ENCODE data around the gene CFAP221.
A peak's percentile ranks its signal among the peaks of the same experiment; 100 is the strongest.

CFAP221 gene

GRCh38 chr2:119650206-119650605 is 106.0 kb downstream of the CFAP221 start:
- H3K27me3 Mint-ChIP-seq = peaks cover 15 to 22% of the 10 kb centered on the region in 2 donors
- peaks cover 0 to 7% of the 10 kb centered on the region in 2 donors for H3K36me3 Mint-ChIP-seq
- H3K4me1 Mint-ChIP-seq = peaks cover 10 to 13% of the 10 kb centered on the region in 2 donors
- ATAC-seq (replicated peaks) = no peak
- DNase-seq = no peak
- no peak overlapping the region for H3K4me3 Mint-ChIP-seq
- peaks cover 4 to 9% of the 10 kb centered on the region in 2 donors for H3K9me3 Mint-ChIP-seq
- no peak overlapping the region for H3K27ac Mint-ChIP-seq

- H3K4me3 Mint-ChIP-seq = no peak overlapping the region
- peaks cover 10 to 13% of the 10 kb centered on the region in 2 donors for H3K4me1 Mint-ChIP-seq
- DNase-seq (no peak), ATAC-seq (replicated peaks) (no peak)
- H3K9me3 Mint-ChIP-seq = peaks cover 4 to 9% of the 10 kb centered on the region in 2 donors
- H3K27ac Mint-ChIP-seq = no peak overlapping the region
- peaks cover 18 to 22% of the 10 kb centered on the region in 2 donors for H3K27me3 Mint-ChIP-seq
- peaks cover 0 to 7% of the 10 kb centered on the region in 2 donors for H3K36me3 Mint-ChIP-seq
Observed at GRCh38 chr2:119650846-119651370, 106.7 kb downstream of the CFAP221 start.

DNA sequence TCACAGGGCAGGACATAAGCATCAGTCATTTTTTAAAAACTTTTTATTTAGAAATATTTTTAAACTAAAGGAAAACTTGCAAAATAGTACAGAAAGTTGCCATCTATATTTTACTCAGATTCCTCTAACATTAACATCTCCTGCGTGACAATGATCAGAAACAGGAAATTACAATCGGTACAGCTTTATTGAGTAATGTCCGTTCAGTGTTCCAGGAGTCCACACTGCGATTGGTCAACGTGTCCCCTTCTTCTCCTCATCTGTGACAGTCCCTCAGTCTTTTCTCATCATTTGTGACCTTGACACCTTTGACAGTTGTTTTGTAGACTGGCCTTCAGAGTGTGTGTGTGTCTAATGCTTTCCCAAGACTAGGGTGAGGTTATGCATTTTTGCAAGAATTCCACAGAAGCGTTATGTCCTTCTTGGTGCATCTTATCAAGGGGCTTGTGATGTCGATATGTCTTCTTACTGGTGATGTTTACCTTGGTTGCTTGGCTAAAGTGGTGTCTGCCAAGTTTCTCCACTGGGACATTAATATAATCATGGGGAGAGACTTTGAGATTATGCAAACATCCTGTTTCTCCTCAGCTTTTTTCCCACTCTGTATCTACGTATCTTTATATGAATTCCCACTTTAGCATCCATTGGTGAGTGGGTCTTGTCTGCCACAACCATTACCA is 113.4 kb downstream of the CFAP221 start:
- DNase-seq (no peak), ATAC-seq (replicated peaks) (no peak)
- no peak overlapping the region for H3K4me3 Mint-ChIP-seq
- H3K27ac Mint-ChIP-seq = no peak overlapping the region
- H3K4me1 Mint-ChIP-seq = peaks cover 4 to 7% of the 10 kb centered on the region in 2 donors
- no peaks in the 10 kb centered on the region for H3K36me3 Mint-ChIP-seq
- peaks cover 18 to 21% of the 10 kb centered on the region in 2 donors for H3K27me3 Mint-ChIP-seq
- H3K9me3 Mint-ChIP-seq = no peaks in the 10 kb centered on the region

DNA sequence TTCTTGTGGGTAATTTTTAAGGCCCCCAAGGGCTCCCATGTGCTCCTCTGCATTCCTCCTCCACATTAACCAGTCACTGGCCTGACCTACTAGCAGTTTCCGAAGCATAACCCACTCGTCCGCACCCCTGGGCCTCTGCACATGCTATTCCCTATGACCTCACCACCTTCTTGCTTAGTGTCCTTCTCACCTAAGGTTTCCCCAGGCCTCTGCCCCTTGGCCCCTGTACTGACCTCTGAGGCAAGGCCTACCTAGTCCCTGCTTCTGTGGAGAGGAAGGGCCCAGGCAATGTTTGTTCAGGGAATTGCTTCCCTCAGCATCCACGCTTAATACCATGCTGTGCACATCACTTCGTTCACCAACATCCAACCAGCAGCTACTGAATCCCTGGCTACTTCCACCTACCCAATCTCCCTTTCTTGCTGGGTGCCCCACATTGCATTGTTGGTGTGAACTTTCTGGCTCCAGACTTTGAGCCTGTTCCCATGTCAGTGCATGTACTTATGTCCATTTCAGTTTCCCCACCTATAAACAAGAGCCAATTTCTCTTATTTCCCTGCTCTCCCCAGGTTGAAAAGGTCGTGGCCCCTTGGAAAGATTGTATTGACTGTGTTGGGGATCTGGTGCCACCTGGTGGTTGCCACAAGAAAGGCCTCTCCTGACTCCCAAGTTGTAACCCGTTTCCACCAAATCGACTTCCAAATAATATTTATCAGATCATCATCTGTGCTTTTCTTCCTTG is 115.5 kb downstream of the CFAP221 start:
- Mint-ChIP-seq H3K4me3 (no peak overlapping the region), H3K27me3 (peaks cover 27 to 36% of the 10 kb centered on the region in 2 donors), H3K9me3 (peaks cover 0 to 3% of the 10 kb centered on the region in 2 donors), H3K4me1 (peaks cover 4 to 7% of the 10 kb centered on the region in 2 donors), H3K27ac (no peak overlapping the region), H3K36me3 (no peaks in the 10 kb centered on the region)
- peak in 1 of 2 donors; percentile 36 for ATAC-seq (replicated peaks)
- DNase-seq = no peak

- Mint-ChIP-seq H3K9me3 (peaks cover 0 to 3% of the 10 kb centered on the region in 2 donors), H3K4me1 (peaks cover 4 to 7% of the 10 kb centered on the region in 2 donors), H3K27ac (no peak overlapping the region), H3K4me3 (no peak overlapping the region), H3K36me3 (no peaks in the 10 kb centered on the region), H3K27me3 (peaks cover 27 to 37% of the 10 kb centered on the region in 2 donors)
- ATAC-seq (replicated peaks) (no peak), DNase-seq (no peak)
Observed at GRCh38 chr2:119660343-119660658, 116.1 kb downstream of the CFAP221 start.

DNA sequence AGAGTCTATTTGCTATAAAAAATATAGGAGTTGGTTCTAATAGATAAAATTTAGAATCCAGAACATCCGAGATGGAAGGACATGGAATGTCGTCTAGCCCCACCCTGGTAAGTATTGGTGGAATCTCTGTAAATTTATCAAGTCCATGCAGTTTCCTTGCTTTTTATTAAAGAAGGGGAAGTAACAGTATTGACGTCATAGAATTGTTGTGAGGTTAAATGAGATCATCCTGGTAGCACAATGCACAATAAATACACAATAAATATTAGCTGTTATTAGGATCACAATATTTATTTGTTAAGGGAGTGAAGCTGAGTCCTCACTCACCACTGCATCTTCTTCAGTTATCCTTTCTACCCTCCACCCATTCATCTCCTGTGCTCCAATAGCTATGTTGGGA is 118.0 kb downstream of the CFAP221 start:
- ATAC-seq (replicated peaks) (no peak), DNase-seq (no peak)
- Mint-ChIP-seq H3K36me3 (no peaks in the 10 kb centered on the region), H3K27me3 (peaks cover 27 to 43% of the 10 kb centered on the region in 2 donors), H3K27ac (no peak overlapping the region), H3K9me3 (peaks cover 0 to 3% of the 10 kb centered on the region in 2 donors), H3K4me1 (peaks cover 4 to 7% of the 10 kb centered on the region in 2 donors), H3K4me3 (no peak overlapping the region)

- H3K27ac Mint-ChIP-seq = no peak overlapping the region
- peaks cover 11 to 18% of the 10 kb centered on the region in 2 donors for H3K27me3 Mint-ChIP-seq
- no peaks in the 10 kb centered on the region for H3K4me1 Mint-ChIP-seq
- H3K9me3 Mint-ChIP-seq = peaks cover 0 to 3% of the 10 kb centered on the region in 2 donors
- DNase-seq = no peak
- no peak overlapping the region for H3K4me3 Mint-ChIP-seq
- H3K36me3 Mint-ChIP-seq = no peaks in the 10 kb centered on the region
- ATAC-seq (replicated peaks) = no peak
Observed at GRCh38 chr2:119668546-119668945, 124.3 kb downstream of the CFAP221 start.

GRCh38 chr2:119671016-119671415 is 126.8 kb downstream of the CFAP221 start:
- no peaks in the 10 kb centered on the region for H3K36me3 Mint-ChIP-seq
- no peaks in the 10 kb centered on the region for H3K27me3 Mint-ChIP-seq
- ATAC-seq (replicated peaks) = no peak
- H3K9me3 Mint-ChIP-seq = no peaks in the 10 kb centered on the region
- no peak for DNase-seq
- no peaks in the 10 kb centered on the region for H3K4me1 Mint-ChIP-seq
- no peak overlapping the region for H3K27ac Mint-ChIP-seq
- H3K4me3 Mint-ChIP-seq = no peak overlapping the region

GRCh38 chr2:119671752-119672151 is 127.5 kb downstream of the CFAP221 start:
- Mint-ChIP-seq H3K4me3 (no peak overlapping the region), H3K27ac (no peak overlapping the region), H3K4me1 (no peaks in the 10 kb centered on the region), H3K27me3 (no peaks in the 10 kb centered on the region), H3K9me3 (no peaks in the 10 kb centered on the region), H3K36me3 (no peaks in the 10 kb centered on the region)
- DNase-seq (no peak), ATAC-seq (replicated peaks) (no peak)

GRCh38 chr2:119672161-119672862 is 128.1 kb downstream of the CFAP221 start:
- ATAC-seq (replicated peaks) = no peak
- Mint-ChIP-seq H3K27ac (no peak overlapping the region), H3K9me3 (no peaks in the 10 kb centered on the region)

DNA sequence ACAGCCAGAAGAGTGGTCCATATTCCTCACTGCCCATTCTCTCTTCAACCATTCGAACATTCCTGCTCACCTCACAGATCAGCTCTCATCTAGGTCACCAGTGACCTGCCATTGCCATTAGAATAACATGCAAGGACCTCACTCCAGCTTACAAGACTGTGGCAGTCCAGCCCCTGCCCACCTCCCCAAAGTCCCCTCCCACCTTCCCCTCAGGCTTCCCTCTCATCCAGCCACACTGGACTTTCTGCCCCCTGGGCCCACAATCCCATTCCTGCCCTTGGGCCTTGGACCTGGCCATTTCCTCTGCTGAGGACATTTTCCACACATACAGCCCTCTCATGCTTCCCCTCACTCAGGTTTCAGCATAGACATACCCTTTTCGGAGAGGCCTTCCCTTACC is 129.5 kb downstream of the CFAP221 start:
- Mint-ChIP-seq H3K9me3 (peaks cover 0 to 3% of the 10 kb centered on the region in 2 donors), H3K27me3 (no peaks in the 10 kb centered on the region), H3K36me3 (no peaks in the 10 kb centered on the region), H3K27ac (no peak overlapping the region), H3K4me1 (peaks cover 3 to 7% of the 10 kb centered on the region in 2 donors), H3K4me3 (no peak overlapping the region)
- ATAC-seq (replicated peaks) (no peak), DNase-seq (no peak)

More at GRCh38 chr2:119672161-119672862, 128.1 kb downstream of the CFAP221 start:
- no peak for DNase-seq
- H3K27me3 Mint-ChIP-seq = no peaks in the 10 kb centered on the region
- no peaks in the 10 kb centered on the region for H3K4me1 Mint-ChIP-seq
- no peak overlapping the region for H3K4me3 Mint-ChIP-seq
- H3K36me3 Mint-ChIP-seq = no peaks in the 10 kb centered on the region

GRCh38 chr2:119674711-119675500 is 130.7 kb downstream of the CFAP221 start:
- Mint-ChIP-seq H3K27ac (no peak overlapping the region), H3K4me1 (peaks cover 3 to 14% of the 10 kb centered on the region in 2 donors), H3K4me3 (no peak overlapping the region), H3K36me3 (no peaks in the 10 kb centered on the region), H3K27me3 (no peaks in the 10 kb centered on the region), H3K9me3 (peaks cover 0 to 3% of the 10 kb centered on the region in 2 donors)
- DNase-seq (no peak), ATAC-seq (replicated peaks) (no peak)

GRCh38 chr2:119678021-119678656 is 133.9 kb downstream of the CFAP221 start:
- ATAC-seq (replicated peaks) = peak in 1 of 2 donors; percentile 9
- no peak for DNase-seq
- Mint-ChIP-seq H3K27ac (peak overlapping the region; percentile 93), H3K4me3 (peak overlapping the region; percentile 91 to 93), H3K36me3 (peaks cover 18% of the 10 kb centered on the region in 2 donors), H3K27me3 (no peaks in the 10 kb centered on the region), H3K9me3 (peaks cover 0 to 3% of the 10 kb centered on the region in 2 donors), H3K4me1 (peaks cover 15 to 38% of the 10 kb centered on the region in 2 donors)

Data from stimulated activated naive B cell treated with anti-CD40 and anti-IgM and Interleukin-4, amounts not matched to agents 10 μg/mL and 1 μg/mL and 100 μg/mL, for 72 hours (primary cell).